ENCODE data around the gene TAF11L7. TPM values are rescaled to one million over a fixed set of nuclear protein-coding genes. Genes with fewer than 3 reads are reported as not detected.
"Not testable (repeated sequence)": the region's sequence is repeated elsewhere in the genome, so short reads cannot be mapped to it uniquely, and the experiment has no call there.

The TAF11L7 gene
- total RNA-seq, 4 donors from 2014 or later, result not detected

DNA sequence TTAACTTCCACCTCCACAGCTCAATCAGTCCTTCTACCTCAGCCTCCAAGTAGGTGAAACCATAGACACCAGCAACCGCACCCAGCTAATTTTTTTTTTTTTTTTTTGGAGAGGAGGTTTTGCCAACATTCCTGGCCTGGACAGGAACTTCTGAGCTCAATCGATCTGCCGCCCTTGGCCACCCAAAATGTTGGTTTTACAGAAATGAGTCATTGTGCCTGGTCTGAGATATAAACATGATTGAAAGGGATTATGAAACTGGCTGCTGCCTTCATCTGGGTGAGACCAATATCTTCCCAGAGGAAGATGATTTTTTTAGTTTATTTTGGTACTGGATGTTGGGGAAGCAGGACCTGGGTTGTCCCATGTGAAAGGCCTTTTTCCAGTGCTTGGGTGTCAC lies 33.8 kb upstream of the TAF11L7 start:
- intact Hi-C loops (cut with DNase I; ENCODE audit: low total_unique reads) (no loop called here), in situ Hi-C loops (cut with MboI; ENCODE audit: low pct_ligation_motif_present in 1 of 4, low pct_unique_long_range_greater_than_20kb in 1 of 4, low sequenced_read_pairs in 3 of 4) (no loop called here)
- no peak overlapping the region for H3K27ac ChIP-seq
- H3K9me3 ChIP-seq, result no peaks in the 10 kb centered on the region
- TF ChIP-seq, protein P1, sequence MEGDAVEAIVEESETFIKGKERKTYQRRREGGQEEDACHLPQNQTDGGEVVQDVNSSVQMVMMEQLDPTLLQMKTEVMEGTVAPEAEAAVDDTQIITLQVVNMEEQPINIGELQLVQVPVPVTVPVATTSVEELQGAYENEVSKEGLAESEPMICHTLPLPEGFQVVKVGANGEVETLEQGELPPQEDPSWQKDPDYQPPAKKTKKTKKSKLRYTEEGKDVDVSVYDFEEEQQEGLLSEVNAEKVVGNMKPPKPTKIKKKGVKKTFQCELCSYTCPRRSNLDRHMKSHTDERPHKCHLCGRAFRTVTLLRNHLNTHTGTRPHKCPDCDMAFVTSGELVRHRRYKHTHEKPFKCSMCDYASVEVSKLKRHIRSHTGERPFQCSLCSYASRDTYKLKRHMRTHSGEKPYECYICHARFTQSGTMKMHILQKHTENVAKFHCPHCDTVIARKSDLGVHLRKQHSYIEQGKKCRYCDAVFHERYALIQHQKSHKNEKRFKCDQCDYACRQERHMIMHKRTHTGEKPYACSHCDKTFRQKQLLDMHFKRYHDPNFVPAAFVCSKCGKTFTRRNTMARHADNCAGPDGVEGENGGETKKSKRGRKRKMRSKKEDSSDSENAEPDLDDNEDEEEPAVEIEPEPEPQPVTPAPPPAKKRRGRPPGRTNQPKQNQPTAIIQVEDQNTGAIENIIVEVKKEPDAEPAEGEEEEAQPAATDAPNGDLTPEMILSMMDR (IDR thresholded peaks at IDR 0.05), result no peak
- TF ChIP-seq EP300 (IDR thresholded peaks at IDR 0.05; ENCODE audit: low read depth) (no peak), POLR2AphosphoS5 (IDR thresholded peaks at IDR 0.05) (no peak), POLR2A (IDR thresholded peaks at IDR 0.05) (no peak)
- no peaks in the 10 kb centered on the region for H3K4me1 ChIP-seq
- no peaks in the 10 kb centered on the region for H3K27me3 ChIP-seq
- 76 to 82% methylated on average over 3 of the region's 3 CpGs for WGBS, 2 donors (ENCODE audit: low coverage in 1 of 2)
- no peak for DNase-seq
- no peak overlapping the region for H3K4me3 ChIP-seq
- H3K36me3 ChIP-seq, result no peaks in the 10 kb centered on the region

DNA sequence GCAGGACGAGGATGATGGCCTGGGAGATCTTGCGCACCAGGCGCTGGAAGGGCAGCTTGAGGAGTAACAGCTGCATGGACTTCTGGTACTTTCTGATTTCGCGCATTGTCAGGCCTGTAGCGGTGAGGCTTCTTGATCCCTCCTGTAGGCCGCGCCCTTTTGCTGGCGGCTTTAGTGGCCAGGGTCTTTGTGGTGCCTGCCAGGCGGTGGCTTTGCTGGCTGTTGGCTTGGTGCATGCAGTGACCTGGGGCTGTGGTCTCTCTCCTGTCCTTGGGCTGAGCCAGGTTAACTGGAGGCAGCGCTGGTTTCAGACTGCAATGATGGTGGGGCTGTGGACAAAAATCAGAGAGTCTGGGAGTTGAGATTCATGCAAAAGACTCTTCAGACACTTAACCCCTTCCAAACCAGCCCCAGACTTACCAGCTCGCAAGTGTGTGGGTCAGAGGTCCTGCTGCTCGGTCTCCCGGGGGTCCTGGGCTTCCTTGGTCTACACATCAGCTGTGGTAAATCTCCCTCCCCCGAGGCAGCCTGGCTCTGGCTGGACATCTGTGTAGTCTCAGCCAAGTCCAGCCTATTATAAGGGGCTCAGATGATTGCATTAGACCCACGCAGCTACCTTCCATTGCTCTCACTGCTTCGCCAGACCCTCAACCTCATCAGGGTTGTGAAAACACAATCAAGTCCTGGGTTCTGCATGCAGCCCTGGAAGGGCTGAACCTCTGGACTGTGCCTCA lies 29.5 kb upstream of the TAF11L7 start:
- intact Hi-C loops (cut with DNase I; ENCODE audit: low total_unique reads), result no loop called here
- DNase-seq, result no peak
- Histone ChIP-seq H3K36me3 (no peaks in the 10 kb centered on the region), H3K4me1 (no peaks in the 10 kb centered on the region), H3K27me3 (no peaks in the 10 kb centered on the region), H3K27ac (no peak overlapping the region), H3K9me3 (no peaks in the 10 kb centered on the region), H3K4me3 (no peak overlapping the region)
- in situ Hi-C loops (cut with MboI; ENCODE audit: low pct_ligation_motif_present in 1 of 4, low pct_unique_long_range_greater_than_20kb in 1 of 4, low sequenced_read_pairs in 3 of 4), result no loop called here
- no peak for TF ChIP-seq POLR2A (IDR thresholded peaks at IDR 0.05)
- TF ChIP-seq EP300 (IDR thresholded peaks at IDR 0.05; ENCODE audit: low read depth), result no peak
- TF ChIP-seq, protein P1 (IDR thresholded peaks at IDR 0.05), result no peak
- 80% methylated on average over 17 of the region's 17 CpGs; no CpG with 5 or more reads in 1 of the 2 donors for WGBS, 2 donors (ENCODE audit: low coverage in 1 of 2)

DNA sequence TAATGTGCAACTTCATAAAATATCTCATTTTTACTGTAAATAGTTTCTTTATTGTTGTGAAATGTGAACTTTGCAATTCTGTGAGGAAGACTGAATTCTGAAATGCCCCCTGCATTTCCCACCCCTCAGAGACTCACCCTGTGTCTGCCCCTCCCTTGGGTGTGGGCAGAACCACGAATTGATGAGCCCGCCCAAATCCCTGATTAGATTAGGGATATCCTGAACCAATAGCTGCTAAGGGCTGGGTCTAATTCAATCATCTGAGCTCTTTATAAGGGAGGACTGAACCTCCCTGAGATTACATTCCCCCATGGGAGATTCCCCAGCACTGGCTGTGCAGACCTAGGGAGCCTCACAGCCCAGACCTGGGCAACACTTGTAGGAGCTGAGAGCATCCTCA lies 24.5 kb upstream of the TAF11L7 start, which contains the start of gene TAF11L12:
Gene TAF11L12, plus strand, starts transcription at position 301 of the 400 bp plus-strand sequence.
- intact Hi-C loops (cut with DNase I; ENCODE audit: low total_unique reads), result not testable (repeated sequence)
- 50 to 72% methylated on average over 2 of the region's 2 CpGs for WGBS, 2 donors (ENCODE audit: low coverage in 1 of 2)

DNA sequence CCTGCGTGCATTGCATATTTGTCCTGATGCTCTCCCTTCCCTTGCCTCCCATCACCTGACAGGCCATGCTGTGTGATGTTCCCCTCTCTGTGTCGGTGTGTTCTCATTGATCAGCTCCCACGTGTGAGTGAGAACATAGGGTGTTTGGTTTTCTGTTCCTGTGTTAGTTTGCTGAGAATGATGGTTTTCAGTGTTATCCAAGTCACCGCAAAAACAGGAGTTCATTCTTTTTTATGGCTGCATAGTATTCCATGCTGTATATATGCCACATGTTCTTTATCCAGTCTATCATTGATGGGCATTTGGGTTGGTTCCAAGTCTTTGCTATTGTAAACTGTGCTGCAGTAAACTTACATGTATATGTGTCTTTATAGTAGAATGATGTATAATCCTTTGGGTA lies 21.9 kb upstream of the TAF11L7 start:
- H3K9me3 ChIP-seq; H3K36me3 ChIP-seq; DNase-seq; in situ Hi-C loops (cut with MboI; ENCODE audit: low pct_ligation_motif_present in 1 of 4, low pct_unique_long_range_greater_than_20kb in 1 of 4, low sequenced_read_pairs in 3 of 4); H3K4me3 ChIP-seq; H3K27ac ChIP-seq; H3K4me1 ChIP-seq; H3K27me3 ChIP-seq; intact Hi-C loops (cut with DNase I; ENCODE audit: low total_unique reads): not testable (repeated sequence)
- WGBS, 2 donors (ENCODE audit: low coverage in 1 of 2), result 88 to 94% methylated on average over 1 to 4 of the region's 4 CpGs

More for the DNA sequence above, 24.5 kb upstream of the TAF11L7 start, which contains the start of gene TAF11L12:
- H3K36me3 ChIP-seq; DNase-seq; H3K27ac ChIP-seq; H3K27me3 ChIP-seq; H3K4me1 ChIP-seq; H3K9me3 ChIP-seq; in situ Hi-C loops (cut with MboI; ENCODE audit: low pct_ligation_motif_present in 1 of 4, low pct_unique_long_range_greater_than_20kb in 1 of 4, low sequenced_read_pairs in 3 of 4); H3K4me3 ChIP-seq: not testable (repeated sequence)

DNA sequence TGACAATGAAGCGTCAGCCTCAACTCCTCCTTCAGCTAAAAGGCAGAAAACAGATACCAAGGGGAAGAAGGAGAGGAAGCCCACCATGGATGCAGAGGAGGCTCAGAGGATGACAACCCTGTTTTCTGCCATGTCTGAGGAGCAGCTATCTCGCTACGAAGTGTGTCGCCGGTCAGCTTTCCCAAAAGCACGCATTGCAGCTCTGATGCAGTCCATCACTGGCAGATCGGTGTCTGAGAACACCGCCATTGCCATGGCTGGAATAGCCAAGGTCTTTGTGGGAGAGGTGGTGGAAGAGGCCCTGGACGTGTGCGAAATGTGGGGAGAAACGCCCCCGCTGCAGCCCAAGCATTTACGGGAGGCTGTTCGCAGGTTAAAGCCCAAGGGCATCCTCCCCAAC lies 19.4 kb upstream of the TAF11L7 start:
- intact Hi-C loops (cut with DNase I; ENCODE audit: low total_unique reads) (no loop called here), in situ Hi-C loops (cut with MboI; ENCODE audit: low pct_ligation_motif_present in 1 of 4, low pct_unique_long_range_greater_than_20kb in 1 of 4, low sequenced_read_pairs in 3 of 4) (no loop called here)
- WGBS, 2 donors (ENCODE audit: low coverage in 1 of 2), result 94 to 95% methylated on average over 7 to 13 of the region's 14 CpGs
- H3K9me3 ChIP-seq, result no peaks in the 10 kb centered on the region
- TF ChIP-seq, protein P1 (IDR thresholded peaks at IDR 0.05), result no peak
- no peak for TF ChIP-seq POLR2AphosphoS5 (IDR thresholded peaks at IDR 0.05)
- no peak overlapping the region for H3K4me3 ChIP-seq
- no peak for DNase-seq
- H3K36me3 ChIP-seq, result no peaks in the 10 kb centered on the region
- no peaks in the 10 kb centered on the region for H3K27me3 ChIP-seq
- no peaks in the 10 kb centered on the region for H3K4me1 ChIP-seq
- no peak overlapping the region for H3K27ac ChIP-seq

DNA sequence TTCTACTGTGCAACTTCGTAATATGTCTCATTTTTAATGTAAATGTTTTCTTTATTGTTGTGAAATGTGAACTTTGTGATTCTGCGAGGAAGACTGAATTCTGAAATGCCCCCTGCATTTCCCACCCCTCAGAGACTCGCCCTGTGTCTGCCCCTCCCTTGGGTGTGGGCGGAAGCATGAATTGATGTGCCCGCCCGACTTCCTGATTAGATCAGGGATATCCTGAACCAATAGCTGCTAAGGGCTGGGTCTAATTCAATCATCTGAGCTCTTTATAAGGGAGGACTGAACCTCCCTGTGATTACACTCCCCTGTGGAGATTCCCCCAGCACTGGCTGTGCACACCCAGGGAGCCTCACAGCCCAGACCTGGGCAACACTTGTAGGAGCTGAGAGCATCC lies 18.3 kb upstream of the TAF11L7 start, which contains the start of gene TAF11L11:
Gene TAF11L11, plus strand, starts transcription at position 304 of the 400 bp plus-strand sequence.
- DNase-seq; H3K9me3 ChIP-seq; intact Hi-C loops (cut with DNase I; ENCODE audit: low total_unique reads); H3K27ac ChIP-seq; H3K36me3 ChIP-seq; H3K27me3 ChIP-seq; H3K4me3 ChIP-seq; H3K4me1 ChIP-seq; in situ Hi-C loops (cut with MboI; ENCODE audit: low pct_ligation_motif_present in 1 of 4, low pct_unique_long_range_greater_than_20kb in 1 of 4, low sequenced_read_pairs in 3 of 4): not testable (repeated sequence)
- 63 to 67% methylated on average over 1 to 6 of the region's 6 CpGs for WGBS, 2 donors (ENCODE audit: low coverage in 1 of 2)

DNA sequence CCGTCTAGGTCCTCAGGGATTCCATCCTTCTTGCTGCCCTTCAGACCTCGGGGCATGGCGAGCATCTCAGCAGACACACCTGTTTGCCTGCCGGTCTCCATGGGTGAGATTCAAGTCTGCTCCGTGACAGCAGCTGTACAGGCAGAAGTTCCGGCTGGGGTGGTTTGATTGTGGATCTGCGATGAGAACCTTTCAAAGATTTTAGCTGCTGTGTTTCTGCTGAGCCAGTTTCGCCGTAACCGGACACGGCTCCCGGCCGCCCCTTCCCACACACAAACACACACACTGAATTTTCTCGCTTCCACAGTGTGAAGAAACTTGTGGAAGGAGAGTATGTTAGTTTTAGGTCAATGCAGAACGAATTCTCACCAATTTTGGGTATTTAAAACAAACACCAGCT lies 12.2 kb upstream of the TAF11L7 start, which contains the start of gene TAF11L10:
Gene TAF11L10, minus strand, starts transcription at position 101 of the 400 bp plus-strand sequence.
- in situ Hi-C loops (cut with MboI; ENCODE audit: low pct_ligation_motif_present in 1 of 4, low pct_unique_long_range_greater_than_20kb in 1 of 4, low sequenced_read_pairs in 3 of 4); H3K27ac ChIP-seq; H3K27me3 ChIP-seq; DNase-seq; H3K4me1 ChIP-seq; H3K36me3 ChIP-seq; H3K9me3 ChIP-seq; intact Hi-C loops (cut with DNase I; ENCODE audit: low total_unique reads); H3K4me3 ChIP-seq: not testable (repeated sequence)
- no CpG with 5 or more reads among the region's 15 CpGs for WGBS, 2 donors (ENCODE audit: low coverage in 1 of 2)

DNA sequence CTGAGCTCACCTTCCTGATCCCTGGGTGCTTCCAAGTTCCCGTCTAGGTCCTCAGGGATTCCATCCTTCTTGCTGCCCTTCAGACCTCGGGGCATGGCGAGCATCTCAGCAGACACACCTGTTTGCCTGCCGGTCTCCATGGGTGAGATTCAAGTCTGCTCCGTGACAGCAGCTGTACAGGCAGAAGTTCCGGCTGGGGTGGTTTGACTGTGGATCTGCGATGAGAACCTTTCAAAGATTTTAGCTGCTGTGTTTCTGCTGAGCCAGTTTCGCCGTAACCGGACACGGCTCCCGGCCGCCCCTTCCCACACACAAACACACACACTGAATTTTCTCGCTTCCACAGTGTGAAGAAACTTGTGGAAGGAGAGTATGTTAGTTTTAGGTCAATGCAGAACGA lies 8.7 kb upstream of the TAF11L7 start, which contains the start of gene TAF11L9:
Gene TAF11L9, minus strand, starts transcription at position 140 of the 400 bp plus-strand sequence.
- H3K9me3 ChIP-seq; H3K27ac ChIP-seq; H3K4me3 ChIP-seq; DNase-seq; in situ Hi-C loops (cut with MboI; ENCODE audit: low pct_ligation_motif_present in 1 of 4, low pct_unique_long_range_greater_than_20kb in 1 of 4, low sequenced_read_pairs in 3 of 4); intact Hi-C loops (cut with DNase I; ENCODE audit: low total_unique reads); H3K27me3 ChIP-seq; H3K4me1 ChIP-seq; H3K36me3 ChIP-seq: not testable (repeated sequence)
- 90 to 100% methylated on average over 9 to 10 of the region's 15 CpGs for WGBS, 2 donors (ENCODE audit: low coverage in 1 of 2)

Data from transverse colon (tissue), 4 donors.